Measurements from ENCODE around the gene PAPLN.

PAPLN gene

GRCh38 chr14:73276836-73277235, 39.5 kb downstream of the PAPLN start:
- H3K36me3 ChIP-seq (ENCODE audit: control insufficient read depth, insufficient read depth, low read length), result peaks cover 25% of the 10 kb centered on the region
- no peaks in the 10 kb centered on the region for H3K4me1 ChIP-seq (ENCODE audit: control insufficient read depth, insufficient read depth, low read length)
- H3K27ac ChIP-seq (ENCODE audit: low read depth, low read length), result no peak overlapping the region
- no peak overlapping the region for H3K9ac ChIP-seq (ENCODE audit: low read length)
- no peak overlapping the region for H3K4me3 ChIP-seq (ENCODE audit: low read length)
- no peaks in the 10 kb centered on the region for H3K27me3 ChIP-seq (ENCODE audit: control insufficient read depth, insufficient read depth, low read length)

- Histone ChIP-seq H3K4me3 (ENCODE audit: low read length) (no peak overlapping the region), H3K9ac (ENCODE audit: low read length) (no peak overlapping the region), H3K27me3 (ENCODE audit: control insufficient read depth, insufficient read depth, low read length) (no peaks in the 10 kb centered on the region), H3K4me1 (ENCODE audit: control insufficient read depth, insufficient read depth, low read length) (no peaks in the 10 kb centered on the region), H3K36me3 (ENCODE audit: control insufficient read depth, insufficient read depth, low read length) (peaks cover 30% of the 10 kb centered on the region), H3K27ac (ENCODE audit: low read depth, low read length) (no peak overlapping the region)
Measured at GRCh38 chr14:73277376-73277775, 40.1 kb downstream of the PAPLN start.

GRCh38 chr14:73280903-73281302, 43.6 kb downstream of the PAPLN start:
- Histone ChIP-seq H3K27me3 (ENCODE audit: control insufficient read depth, insufficient read depth, low read length) (no peaks in the 10 kb centered on the region), H3K36me3 (ENCODE audit: control insufficient read depth, insufficient read depth, low read length) (peaks cover 38% of the 10 kb centered on the region), H3K4me3 (ENCODE audit: low read length) (no peak overlapping the region), H3K4me1 (ENCODE audit: control insufficient read depth, insufficient read depth, low read length) (no peaks in the 10 kb centered on the region), H3K27ac (ENCODE audit: low read depth, low read length) (no peak overlapping the region), H3K9ac (ENCODE audit: low read length) (no peak overlapping the region)

- Histone ChIP-seq H3K4me1 (ENCODE audit: control insufficient read depth, insufficient read depth, low read length) (no peaks in the 10 kb centered on the region), H3K27ac (ENCODE audit: low read depth, low read length) (no peak overlapping the region), H3K36me3 (ENCODE audit: control insufficient read depth, insufficient read depth, low read length) (peaks cover 31% of the 10 kb centered on the region), H3K4me3 (ENCODE audit: low read length) (no peak overlapping the region), H3K9ac (ENCODE audit: low read length) (no peak overlapping the region), H3K27me3 (ENCODE audit: control insufficient read depth, insufficient read depth, low read length) (no peaks in the 10 kb centered on the region)
Measured at GRCh38 chr14:73283608-73284379, 46.5 kb downstream of the PAPLN start.

GRCh38 chr14:73285979-73286378, 48.7 kb downstream of the PAPLN start:
- Histone ChIP-seq H3K27me3 (ENCODE audit: control insufficient read depth, insufficient read depth, low read length) (no peaks in the 10 kb centered on the region), H3K4me3 (ENCODE audit: low read length) (no peak overlapping the region), H3K36me3 (ENCODE audit: control insufficient read depth, insufficient read depth, low read length) (peaks cover 26% of the 10 kb centered on the region), H3K4me1 (ENCODE audit: control insufficient read depth, insufficient read depth, low read length) (no peaks in the 10 kb centered on the region), H3K9ac (ENCODE audit: low read length) (no peak overlapping the region), H3K27ac (ENCODE audit: low read depth, low read length) (no peak overlapping the region)

GRCh38 chr14:73286598-73286997, 49.3 kb downstream of the PAPLN start:
- Histone ChIP-seq H3K4me3 (ENCODE audit: low read length) (no peak overlapping the region), H3K36me3 (ENCODE audit: control insufficient read depth, insufficient read depth, low read length) (peaks cover 24% of the 10 kb centered on the region), H3K9ac (ENCODE audit: low read length) (no peak overlapping the region), H3K27me3 (ENCODE audit: control insufficient read depth, insufficient read depth, low read length) (no peaks in the 10 kb centered on the region), H3K27ac (ENCODE audit: low read depth, low read length) (no peak overlapping the region), H3K4me1 (ENCODE audit: control insufficient read depth, insufficient read depth, low read length) (no peaks in the 10 kb centered on the region)

GRCh38 chr14:73287071-73287470, 49.8 kb downstream of the PAPLN start:
- no peaks in the 10 kb centered on the region for H3K27me3 ChIP-seq (ENCODE audit: control insufficient read depth, insufficient read depth, low read length)
- no peak overlapping the region for H3K4me3 ChIP-seq (ENCODE audit: low read length)
- H3K36me3 ChIP-seq (ENCODE audit: control insufficient read depth, insufficient read depth, low read length), result peaks cover 22% of the 10 kb centered on the region
- H3K4me1 ChIP-seq (ENCODE audit: control insufficient read depth, insufficient read depth, low read length), result no peaks in the 10 kb centered on the region
- H3K9ac ChIP-seq (ENCODE audit: low read length), result no peak overlapping the region
- no peak overlapping the region for H3K27ac ChIP-seq (ENCODE audit: low read depth, low read length)

- no peaks in the 10 kb centered on the region for H3K4me1 ChIP-seq (ENCODE audit: control insufficient read depth, insufficient read depth, low read length)
- peaks cover 6% of the 10 kb centered on the region for H3K36me3 ChIP-seq (ENCODE audit: control insufficient read depth, insufficient read depth, low read length)
- no peak overlapping the region for H3K9ac ChIP-seq (ENCODE audit: low read length)
- H3K27me3 ChIP-seq (ENCODE audit: control insufficient read depth, insufficient read depth, low read length), result no peaks in the 10 kb centered on the region
- no peak overlapping the region for H3K4me3 ChIP-seq (ENCODE audit: low read length)
- no peak overlapping the region for H3K27ac ChIP-seq (ENCODE audit: low read depth, low read length)
Measured at GRCh38 chr14:73289308-73289707, 52.0 kb downstream of the PAPLN start.

GRCh38 chr14:73289729-73290128, 52.4 kb downstream of the PAPLN start:
- Histone ChIP-seq H3K4me1 (ENCODE audit: control insufficient read depth, insufficient read depth, low read length) (no peaks in the 10 kb centered on the region), H3K36me3 (ENCODE audit: control insufficient read depth, insufficient read depth, low read length) (peaks cover 6% of the 10 kb centered on the region), H3K4me3 (ENCODE audit: low read length) (no peak overlapping the region), H3K27me3 (ENCODE audit: control insufficient read depth, insufficient read depth, low read length) (no peaks in the 10 kb centered on the region), H3K27ac (ENCODE audit: low read depth, low read length) (no peak overlapping the region), H3K9ac (ENCODE audit: low read length) (no peak overlapping the region)

GRCh38 chr14:73290279-73290678, 53.0 kb downstream of the PAPLN start:
- Histone ChIP-seq H3K9ac (ENCODE audit: low read length) (no peak overlapping the region), H3K27ac (ENCODE audit: low read depth, low read length) (no peak overlapping the region), H3K27me3 (ENCODE audit: control insufficient read depth, insufficient read depth, low read length) (no peaks in the 10 kb centered on the region), H3K4me1 (ENCODE audit: control insufficient read depth, insufficient read depth, low read length) (no peaks in the 10 kb centered on the region), H3K4me3 (ENCODE audit: low read length) (no peak overlapping the region), H3K36me3 (ENCODE audit: control insufficient read depth, insufficient read depth, low read length) (peaks cover 6% of the 10 kb centered on the region)

- no peak overlapping the region for H3K27ac ChIP-seq (ENCODE audit: low read depth, low read length)
- H3K9ac ChIP-seq (ENCODE audit: low read length), result no peak overlapping the region
- H3K4me3 ChIP-seq (ENCODE audit: low read length), result no peak overlapping the region
- no peaks in the 10 kb centered on the region for H3K27me3 ChIP-seq (ENCODE audit: control insufficient read depth, insufficient read depth, low read length)
- no peaks in the 10 kb centered on the region for H3K4me1 ChIP-seq (ENCODE audit: control insufficient read depth, insufficient read depth, low read length)
- peaks cover 3% of the 10 kb centered on the region for H3K36me3 ChIP-seq (ENCODE audit: control insufficient read depth, insufficient read depth, low read length)
Measured at GRCh38 chr14:73293782-73294781, 56.8 kb downstream of the PAPLN start.

GRCh38 chr14:73295198-73295796, 58.0 kb downstream of the PAPLN start:
- Histone ChIP-seq H3K27ac (ENCODE audit: low read depth, low read length) (no peak overlapping the region), H3K27me3 (ENCODE audit: control insufficient read depth, insufficient read depth, low read length) (no peaks in the 10 kb centered on the region), H3K9ac (ENCODE audit: low read length) (no peak overlapping the region), H3K4me3 (ENCODE audit: low read length) (no peak overlapping the region), H3K4me1 (ENCODE audit: control insufficient read depth, insufficient read depth, low read length) (no peaks in the 10 kb centered on the region), H3K36me3 (ENCODE audit: control insufficient read depth, insufficient read depth, low read length) (peaks cover 3% of the 10 kb centered on the region)
